Right kidney (tissue), 9 donors: ENCODE results near the gene GALNT8.
A peak's percentile ranks its signal among the peaks of the same experiment; 100 is the strongest.
"Not testable (repeated sequence)": the region's sequence is repeated elsewhere in the genome, so short reads cannot be mapped to it uniquely, and the experiment has no call there.

Source experiments
- DNase-seq: peaks from one replicate; pipeline ENCODE4 v3.0.0-alpha.2; 2016
- long read RNA-seq, 8 donors: transcript quantifications; one replicate each; lab custom pipeline, GENCODE V29; 2026

The GALNT8 gene
- long read RNA-seq, donor 1, full-length matches to known transcripts = 1 of 1 reads
- long read RNA-seq, donor 1, partial matches to known transcripts = 0 of 1 reads
- long read RNA-seq, donor 1, other reads (novel, unspliced or antisense) = 0 of 1 reads
- long read RNA-seq, donor 2 = 0 reads
- long read RNA-seq, donor 3 = 0 reads
- long read RNA-seq, donor 4, full-length matches to known transcripts = 1 of 1 reads
- long read RNA-seq, donor 4, partial matches to known transcripts = 0 of 1 reads
- long read RNA-seq, donor 4, other reads (novel, unspliced or antisense) = 0 of 1 reads
- long read RNA-seq, donor 5, full-length matches to known transcripts = 2 of 2 reads
- long read RNA-seq, donor 5, partial matches to known transcripts = 0 of 2 reads
- long read RNA-seq, donor 5, other reads (novel, unspliced or antisense) = 0 of 2 reads
- long read RNA-seq, donor 6 = 0 reads
- long read RNA-seq, donor 7 = 0 reads
- long read RNA-seq, donor 8 = 0 reads

- DNase-seq = no peak
These were observed at the start of gene GALNT8 for GRCh38 chr12:4719821-4720636. Gene GALNT8 (plus strand): TSS chr12:4720400. CDS start chr12:4720678, 278 bp downstream.

DNA sequence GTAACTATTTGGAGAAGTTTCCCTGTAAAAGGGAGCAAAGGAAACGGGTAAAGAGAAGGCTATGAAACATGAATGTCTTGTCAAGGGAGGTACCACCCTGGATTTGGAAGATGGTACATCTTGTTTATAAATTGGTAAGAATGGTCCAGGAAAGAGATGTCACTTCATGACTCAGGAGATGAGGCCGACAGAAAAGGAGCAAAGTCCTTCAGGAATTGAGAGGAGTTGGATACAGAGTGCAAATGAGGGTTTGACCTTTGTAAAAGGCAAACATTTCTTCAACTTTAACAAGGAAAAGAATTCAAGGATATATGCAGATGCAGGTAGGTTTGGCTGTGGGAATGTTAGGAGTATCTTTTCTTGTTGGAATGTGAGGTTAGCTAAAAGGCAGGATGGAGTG lies 40.5 kb upstream of the GALNT8 start:
- no peak for DNase-seq

DNA sequence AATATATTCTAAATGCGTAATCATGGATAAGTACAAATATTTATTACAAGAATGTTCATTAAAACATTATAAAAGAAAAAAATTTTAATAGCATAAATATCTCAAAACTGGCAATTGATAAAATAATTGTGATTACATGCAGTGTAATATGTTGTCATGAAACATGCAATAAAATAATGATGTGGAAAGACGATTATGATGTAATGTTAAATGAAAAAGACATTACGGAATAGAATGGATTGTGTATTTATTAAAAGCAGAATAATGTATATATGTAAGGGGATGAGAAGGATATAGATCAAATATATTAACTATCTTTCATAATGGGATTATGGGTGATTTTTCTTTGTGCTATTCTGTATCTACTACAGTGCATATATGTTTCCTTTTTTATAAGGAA lies 38.5 kb upstream of the GALNT8 start:
- DNase-seq = no peak

DNA sequence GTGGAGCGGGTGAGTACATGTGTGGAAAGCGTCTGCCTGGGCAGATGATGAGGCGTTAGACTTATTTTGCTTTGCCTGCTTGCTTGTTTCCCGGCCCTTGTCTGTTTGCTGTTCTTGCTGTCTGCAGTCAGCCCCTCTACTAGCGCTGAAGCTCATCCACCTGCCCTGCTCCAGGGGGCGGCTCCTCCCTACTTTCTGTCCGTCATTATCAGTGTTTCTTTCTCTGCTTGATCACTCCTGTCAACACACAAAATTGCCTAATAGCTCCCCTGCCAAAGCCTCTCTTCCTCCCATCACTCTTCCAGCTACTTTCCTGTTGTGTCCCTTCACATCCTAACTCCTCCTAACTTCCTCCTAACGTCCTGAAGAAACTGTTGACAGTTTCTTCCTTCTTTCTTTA lies 34.9 kb upstream of the GALNT8 start:
- DNase-seq = no peak

GRCh38 chr12:4690760-4691159 lies 29.4 kb upstream of the GALNT8 start:
- no peak for DNase-seq

DNA sequence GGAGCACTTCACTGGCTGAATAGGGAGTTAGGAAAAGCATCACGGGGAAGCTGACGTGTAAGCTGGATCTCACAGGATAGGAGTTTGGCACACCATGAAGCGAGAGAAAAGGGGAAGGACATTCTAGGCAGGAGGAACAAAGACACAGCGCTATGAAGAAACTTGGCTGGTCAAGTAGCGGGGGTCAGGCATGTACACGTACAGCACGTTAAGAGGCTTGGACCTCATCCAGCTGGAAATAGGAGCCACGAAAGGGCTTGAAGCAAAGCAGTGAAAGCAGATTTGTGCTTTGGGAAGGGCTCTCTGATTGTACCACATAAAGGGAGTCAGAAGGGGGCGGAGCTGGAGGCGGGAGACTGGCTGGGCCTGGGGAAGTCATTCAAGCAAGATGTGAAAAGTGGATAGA lies 19.6 kb upstream of the GALNT8 start:
- DNase-seq = peak; percentile 10

DNA sequence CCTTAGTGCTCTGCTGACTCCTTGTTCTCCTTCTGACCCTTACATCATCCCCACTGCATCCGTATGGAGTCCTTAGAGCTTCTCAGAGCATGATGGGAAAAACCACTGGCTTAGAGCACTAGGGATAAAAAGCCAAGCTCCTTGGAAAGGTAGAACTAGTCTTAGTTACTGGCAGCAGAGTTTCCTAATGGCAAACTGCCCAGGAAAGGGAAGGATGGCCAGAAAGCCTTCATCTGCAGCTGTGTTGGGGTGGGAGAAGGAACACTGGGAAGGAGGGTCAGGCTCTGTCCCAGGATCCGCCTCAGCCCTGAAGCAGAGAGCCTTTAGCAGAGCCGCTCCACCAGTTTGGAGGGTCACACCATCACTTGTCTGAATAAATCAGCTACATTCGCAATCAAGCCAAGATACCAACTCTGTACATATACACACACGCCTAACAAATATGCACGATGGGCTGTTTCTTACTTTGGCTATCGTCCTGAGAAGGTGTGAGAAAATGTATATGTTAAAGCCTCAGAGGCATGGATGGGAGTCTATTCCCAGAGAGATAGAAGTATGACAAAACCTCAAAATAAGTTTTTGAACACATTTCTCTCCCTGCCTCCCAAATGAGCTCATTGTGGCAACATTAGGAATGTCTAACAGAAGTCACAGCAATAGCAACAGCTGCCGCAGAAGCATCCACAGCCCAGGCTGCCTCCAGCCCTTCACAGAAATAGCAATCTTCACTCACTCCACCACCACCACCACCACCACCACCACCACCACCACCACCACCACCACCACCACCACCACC lies 18.6 kb upstream of the GALNT8 start:
- DNase-seq = no peak

DNA sequence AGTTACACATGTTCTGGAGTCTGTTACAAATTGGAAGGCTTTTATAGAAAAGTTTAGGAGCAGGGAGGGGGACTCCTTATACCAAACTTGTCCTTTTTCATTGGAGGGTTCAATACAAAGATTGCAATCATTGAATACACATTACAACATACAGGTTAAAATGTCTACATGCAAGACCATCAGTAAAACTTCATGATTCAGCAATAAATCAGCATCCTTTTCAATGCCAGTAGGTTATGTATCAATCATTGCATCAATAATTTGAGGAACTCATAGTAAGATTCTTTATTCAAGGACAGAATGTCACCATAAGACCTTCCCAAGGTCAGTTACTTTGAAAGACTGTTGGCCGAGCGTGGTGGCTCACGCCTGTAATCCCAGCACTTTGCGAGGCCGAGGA lies 16.5 kb upstream of the GALNT8 start:
- no peak for DNase-seq

GRCh38 chr12:4705824-4706223 lies 14.4 kb upstream of the GALNT8 start:
- DNase-seq = no peak

GRCh38 chr12:4707306-4707705 lies 12.9 kb upstream of the GALNT8 start:
- DNase-seq = no peak

GRCh38 chr12:4710113-4710512 lies 10.1 kb upstream of the GALNT8 start:
- DNase-seq = no peak

- no peak for DNase-seq
These were observed 5.3 kb upstream of the GALNT8 start for GRCh38 chr12:4714879-4715278.

GRCh38 chr12:4717806-4718205 lies 2.4 kb upstream of the GALNT8 start:
- no peak for DNase-seq

DNA sequence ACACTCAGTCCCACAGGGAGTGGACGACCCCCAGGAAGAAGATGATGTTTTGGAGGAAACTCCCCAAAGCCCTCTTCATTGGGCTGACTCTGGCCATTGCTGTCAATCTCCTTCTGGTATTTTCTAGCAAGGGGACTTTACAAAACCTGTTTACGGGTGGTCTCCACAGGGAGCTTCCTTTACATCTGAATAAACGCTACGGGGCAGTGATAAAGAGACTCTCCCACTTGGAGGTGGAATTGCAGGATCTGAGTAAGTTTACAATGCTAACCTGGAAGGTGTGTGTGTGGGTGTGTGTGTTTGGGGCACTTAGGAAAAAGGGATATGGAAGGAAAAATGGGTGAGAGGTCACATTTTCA lies 416 bp downstream of the GALNT8 start:
- no peak for DNase-seq

DNA sequence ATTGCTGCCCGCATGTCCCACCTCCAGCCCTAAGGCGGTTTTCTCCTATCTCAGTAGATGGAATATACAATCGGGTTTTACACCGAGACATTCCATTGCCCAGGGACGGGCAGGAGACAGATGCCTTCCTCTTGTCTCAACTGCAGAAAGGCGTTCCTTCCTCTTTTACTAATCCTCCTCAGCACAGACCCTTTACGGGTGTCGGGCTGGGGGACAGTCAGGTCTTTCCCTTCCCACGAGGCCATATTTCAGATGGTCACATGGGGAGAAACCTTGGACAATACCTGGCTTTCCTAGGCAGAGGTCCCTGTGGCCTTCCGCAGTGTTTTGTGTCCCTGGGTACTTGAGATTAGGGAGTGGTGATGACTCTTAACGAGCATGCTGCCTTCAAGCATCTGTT lies 1.4 kb downstream of the GALNT8 start:
- DNase-seq = not testable (repeated sequence)

DNA sequence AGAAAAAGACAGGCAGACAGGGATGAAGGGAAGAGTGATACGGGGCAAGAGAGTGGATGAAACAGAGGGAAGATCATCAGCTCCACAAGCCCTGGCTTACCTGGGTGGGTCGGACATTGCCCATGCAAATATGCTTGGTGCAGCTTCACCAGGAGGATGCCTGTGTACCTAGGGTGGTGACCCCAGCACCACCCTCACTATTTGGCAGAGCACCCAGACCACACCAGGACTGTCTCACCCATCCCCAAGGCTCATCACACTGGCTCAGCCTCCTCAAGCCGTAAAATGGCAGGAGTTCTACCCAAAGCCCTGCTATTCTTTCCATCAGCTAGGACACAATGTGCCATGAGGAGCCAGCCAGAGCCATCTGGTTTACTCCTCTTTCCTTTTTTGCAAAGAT lies 3.0 kb downstream of the GALNT8 start:
- DNase-seq = no peak

- DNase-seq = no peak
These were observed 4.9 kb downstream of the GALNT8 start for GRCh38 chr12:4725057-4725456.

DNA sequence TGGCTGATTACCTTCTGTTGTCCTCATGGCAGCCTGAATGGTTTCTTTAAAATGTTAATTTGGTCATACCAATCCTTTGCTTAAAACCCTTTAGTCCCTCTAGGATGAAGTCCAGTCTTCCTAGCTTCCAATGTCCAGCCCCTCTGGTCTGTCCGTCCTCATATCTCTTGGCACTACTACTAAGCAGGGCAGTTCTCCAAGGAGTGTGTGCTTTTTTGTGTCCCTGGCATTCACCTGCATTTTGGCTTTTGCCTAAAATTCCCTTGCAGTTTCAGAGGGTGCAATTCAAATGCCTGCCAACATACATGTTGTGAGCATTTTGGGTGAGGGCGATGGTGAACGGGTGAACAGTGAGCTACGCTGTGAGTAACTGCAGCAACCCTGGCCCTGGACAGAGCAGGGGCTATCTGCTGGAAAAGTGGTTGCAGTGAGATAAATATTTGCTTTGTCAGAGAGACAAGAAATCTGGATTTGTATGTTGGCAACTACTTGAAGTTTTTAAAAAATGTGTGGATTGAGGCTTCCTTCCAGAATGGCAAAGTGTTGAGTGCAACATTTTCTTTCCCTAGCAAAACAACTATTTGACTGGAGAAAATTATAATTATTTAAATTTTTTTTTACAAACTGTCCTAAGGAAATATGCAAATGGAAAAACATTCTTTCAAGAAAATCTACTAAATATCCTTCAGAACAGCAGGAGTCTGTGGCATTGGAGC lies 14.6 kb downstream of the GALNT8 start:
- DNase-seq = no peak

DNA sequence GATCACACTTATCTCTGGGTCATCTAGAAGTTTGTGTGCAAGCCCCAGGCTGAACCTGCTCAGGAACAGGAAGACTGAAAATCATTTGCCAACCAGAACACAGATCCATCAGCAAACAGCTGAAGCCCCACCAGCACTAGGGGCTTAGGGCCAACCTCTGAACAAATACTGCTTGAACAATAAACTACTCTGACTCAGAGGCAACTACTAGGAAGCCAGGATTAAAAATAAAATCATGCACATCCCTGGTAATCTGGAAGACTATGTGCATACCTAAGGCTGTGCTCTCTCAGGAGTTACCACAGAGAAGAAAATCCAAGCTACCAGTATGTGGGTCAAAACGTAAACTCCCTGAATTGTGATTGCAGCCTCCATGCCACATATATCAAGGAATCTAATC lies 15.9 kb downstream of the GALNT8 start:
- DNase-seq = no peak

GRCh38 chr12:4738541-4738940 lies 18.3 kb downstream of the GALNT8 start:
- no peak for DNase-seq

GRCh38 chr12:4742416-4742970 lies 22.3 kb downstream of the GALNT8 start:
- DNase-seq = peak; percentile 18

DNA sequence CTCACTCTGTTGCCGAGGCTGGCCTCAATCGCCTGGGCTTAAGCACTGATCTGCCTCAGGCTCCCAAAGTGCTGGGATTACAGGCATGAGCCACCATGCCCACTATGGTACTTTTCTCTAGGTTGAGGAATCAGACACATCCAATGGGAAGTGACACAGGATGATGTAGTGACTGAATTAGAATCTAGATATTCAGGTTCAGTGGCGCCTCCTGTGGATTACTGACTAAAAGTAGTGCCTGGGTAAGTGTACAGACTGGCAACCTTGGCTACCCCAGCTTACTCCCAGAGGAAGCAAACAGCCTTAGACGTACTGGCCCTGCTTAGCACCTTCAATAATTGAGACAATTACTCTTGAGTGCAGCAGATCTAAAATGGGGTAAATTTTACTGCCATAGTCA lies 22.8 kb downstream of the GALNT8 start:
- no peak for DNase-seq
